PC-9 (cell line): Measurements from ENCODE around the gene ANKZF1. TPM values are rescaled to one million over a fixed set of nuclear protein-coding genes. Genes with fewer than 3 reads are reported as not detected.

ENCODE experiments used
- BruUV-seq: library from RNA; stranded (reverse); fragments of 400-500 nt; replicated peaks from 2 replicates; lab custom pipeline; 2021; lab: Mats Ljungman, UMichigan
- CTCF ChIA-PET: fragments of 300-600 bp; sonication (Branson Sonifier 250); formaldehyde crosslinking; loops from one replicate; lab custom pipeline; 2022; ENCODE audit warnings: antibody characterized with exemption; lab: Charles Lee
- POLR2A ChIA-PET: fragments of 300-600 bp; sonication (Branson Sonifier 250); formaldehyde crosslinking; loops from one replicate; lab custom pipeline; 2022; ENCODE audit warnings: antibody characterized with exemption; ENCODE audit not compliant: unreplicated experiment; lab: Charles Lee
- DNase-seq, 2 experiments: peaks; one replicate each; pipeline versions ENCODE4 v3.0.0 to v3.0.0-alpha.2; 2015 to 2022; ENCODE audit warnings: mixed read lengths in 1 of 2
- H2AFZ ChIP-seq: fragments of 200-600 bp; sonication (generic); 2 replicates; pipeline ENCODE4 v1.8.1; 2017; ENCODE audit warnings: antibody characterized with exemption
- H3F3A ChIP-seq: fragments of 200-600 bp; sonication (generic); 2 replicates; pipeline ENCODE4 v1.8.1; 2017; ENCODE audit warnings: antibody characterized with exemption, mild to moderate bottlenecking, low read depth; ENCODE audit not compliant: insufficient read depth
- H3K27ac ChIP-seq: fragments of 200-600 bp; sonication (generic); 2 replicates; pipeline ENCODE4 v1.6.1; 2016; ENCODE audit warnings: mixed run types
- H3K27me3 ChIP-seq: fragments of 200-600 bp; sonication (generic); 2 replicates; pipeline ENCODE4 v1.6.1; 2016; ENCODE audit warnings: low read depth, mixed run types; ENCODE audit not compliant: insufficient read depth
- H3K36me3 ChIP-seq: fragments of 200-600 bp; sonication (generic); 2 replicates; pipeline ENCODE4 v1.6.1; 2016; ENCODE audit warnings: low read depth, mixed run types
- H3K4me1 ChIP-seq: fragments of 200-600 bp; sonication (generic); replicated peaks from 2 replicates; pipeline ENCODE4 v1.6.1; 2016; ENCODE audit warnings: mixed run types; ENCODE audit not compliant: insufficient read depth
- H3K4me2 ChIP-seq: fragments of 200-600 bp; sonication (generic); 2 replicates; pipeline ENCODE4 v1.6.1; 2017; ENCODE audit warnings: mixed run types
- H3K4me3 ChIP-seq: fragments of 200-600 bp; sonication (generic); 2 replicates; pipeline ENCODE4 v1.6.1; 2016; ENCODE audit warnings: mixed run types
- H3K79me2 ChIP-seq: fragments of 200-600 bp; sonication (generic); 2 replicates; pipeline ENCODE4 v1.6.1; 2017; ENCODE audit warnings: low read depth, mixed run types
- H3K9me2 ChIP-seq: fragments of 200-600 bp; sonication (generic); 2 replicates; pipeline ENCODE4 v1.8.1; 2017; ENCODE audit warnings: mild to moderate bottlenecking; ENCODE audit not compliant: insufficient read depth
- H3K9me3 ChIP-seq: fragments of 200-600 bp; sonication (generic); 2 replicates; pipeline ENCODE4 v1.8.1; 2016; ENCODE audit warnings: low read depth; ENCODE audit not compliant: insufficient read depth
- H4K20me1 ChIP-seq: fragments of 200-600 bp; sonication (generic); 2 replicates; pipeline ENCODE4 v1.8.1; 2017; ENCODE audit not compliant: insufficient read depth
- CTCF ChIP-seq: fragments of 200-600 bp; sonication (generic); conservative IDR thresholded peaks from 2 replicates; pipeline ENCODE4 v1.6.1; 2017; ENCODE audit warnings: mixed run types, antibody characterized with exemption, mild to moderate bottlenecking, moderate library complexity
- EZH2 ChIP-seq: fragments of 200-600 bp; sonication (generic); IDR thresholded peaks from 2 replicates; pipeline ENCODE4 v1.8.0; 2017; ENCODE audit warnings: antibody characterized with exemption, low read depth
- intact Hi-C: fragments of 100-400 bp; cut with micrococcal nuclease; formaldehyde crosslinking; loops from one replicate; pipeline ENCODE4 v1.10.0; 2022; ENCODE audit not compliant: unreplicated experiment
- total RNA-seq: library from RNA; stranded (reverse); gene quantifications from 2 replicates; pipeline ENCODE4 v1.2.3, GENCODE V29; 2021

Gene ANKZF1
- total RNA-seq, 1 experiment from 2014 or later = 62.2 TPM

- TF ChIP-seq CTCF (no peak), EZH2 (no peak)
- ChIA-PET CTCF (no interaction called here), POLR2A (no interaction called here)
- intact Hi-C loops = no loop called here
- Histone ChIP-seq H3K27ac (no peak overlapping the region), H2AFZ (no peak overlapping the region), H3K79me2 (peaks cover 28% of the 10 kb centered on the region), H3K4me3 (no peak overlapping the region), H3K4me2 (no peak overlapping the region), H3F3A (peaks cover 16% of the 10 kb centered on the region), H3K4me1 (peaks cover 25% of the 10 kb centered on the region), H4K20me1 (no peaks in the 10 kb centered on the region), H3K9me2 (no peaks in the 10 kb centered on the region), H3K36me3 (0 out of 2 replicates have a peak, but pooled peaks cover 3% of the 10 kb centered on the region), H3K27me3 (no peaks in the 10 kb centered on the region), H3K9me3 (no peaks in the 10 kb centered on the region)
- DNase-seq = no peak
- BruUV-seq = no TSS peak
Measured at GRCh38 chr2:219243291-219243761, 13.7 kb downstream of the ANKZF1 start.

- peak overlapping the region; percentile 87 for H3K4me2 ChIP-seq
- H3K4me3 ChIP-seq = peak overlapping the region; percentile 85
- no peak for TF ChIP-seq EZH2
- no peak for TF ChIP-seq CTCF
- POLR2A ChIA-PET = interaction anchor here (0.5 to 0.8 kb wide), 5 partner anchors 41 to 352 kb away, joined by 4 to 8 read pairs (median 4); no protein-coding TSS in a partner anchor
- CTCF ChIA-PET = interaction anchor here (0.7 kb wide), 1 partner anchor 391 kb away, joined by 3 read pairs; no protein-coding TSS in a partner anchor
- H3K36me3 ChIP-seq = 0 out of 2 replicates have a peak, but pooled peaks cover 3% of the 10 kb centered on the region
- H3K27me3 ChIP-seq = no peaks in the 10 kb centered on the region
- no peak for DNase-seq
- no peaks in the 10 kb centered on the region for H3K9me2 ChIP-seq
- H3K79me2 ChIP-seq = peaks cover 28% of the 10 kb centered on the region
- H2AFZ ChIP-seq = peak overlapping the region; percentile 95
- H4K20me1 ChIP-seq = no peaks in the 10 kb centered on the region
- peaks cover 24% of the 10 kb centered on the region for H3F3A ChIP-seq
- peaks cover 40% of the 10 kb centered on the region for H3K4me1 ChIP-seq
- no peak overlapping the region for H3K27ac ChIP-seq
- intact Hi-C loops = no loop called here
- BruUV-seq = TSS peak; percentile 9
- no peaks in the 10 kb centered on the region for H3K9me3 ChIP-seq
Measured at GRCh38 chr2:219244789-219245147, 15.2 kb downstream of the ANKZF1 start.

- Histone ChIP-seq H3K4me1 (peaks cover 45% of the 10 kb centered on the region), H3F3A (peaks cover 30% of the 10 kb centered on the region), H4K20me1 (no peaks in the 10 kb centered on the region), H3K27ac (peak within 1 kb of the TSS; percentile 41; the same call in 1 of the 2 replicates), H3K79me2 (peaks cover 28% of the 10 kb centered on the region), H3K4me2 (peak within 1 kb of the TSS; percentile 87), H3K27me3 (no peaks in the 10 kb centered on the region), H3K4me3 (peak within 1 kb of the TSS; percentile 85), H3K36me3 (0 out of 2 replicates have a peak, but pooled peaks cover 3% of the 10 kb centered on the region), H3K9me2 (no peaks in the 10 kb centered on the region), H2AFZ (peak within 1 kb of the TSS; percentile 95), H3K9me3 (no peaks in the 10 kb centered on the region)
- intact Hi-C loops = no loop called here
- TF ChIP-seq EZH2 = no peak
- TF ChIP-seq CTCF = no peak
- peak; percentile 70 to 89 for DNase-seq
- BruUV-seq = no TSS peak
- CTCF ChIA-PET = interaction anchor here (0.7 kb wide), 1 partner anchor 391 kb away, joined by 3 read pairs; no protein-coding TSS in a partner anchor
- POLR2A ChIA-PET = interaction anchor here (0.5 to 0.8 kb wide), 6 partner anchors 39 to 352 kb away, joined by 4 to 8 read pairs (median 4); no protein-coding TSS in a partner anchor
Measured at GRCh38 chr2:219245148-219245898, 15.7 kb downstream of the ANKZF1 start, which contains the start of the genes GLB1L and STK16. TSS of gene GLB1L (minus strand) at chr2:219245444. CDS start at chr2:219243573, 1,871 bp downstream. TSS of gene STK16 (plus strand) at chr2:219245479. CDS start at chr2:219246000, 521 bp downstream.
